GM12891 (cell line): ENCODE measurements around the gene MAG. TPM values are rescaled to one million over a fixed set of nuclear protein-coding genes. Genes with fewer than 3 reads are reported as not detected.

Experiments used
- DNase-seq: peaks from one replicate; pipeline ENCODE4 v3.0.0; 2011; ENCODE audit warnings: low spot score; ENCODE audit not compliant: insufficient read length
- FAIRE-seq: peaks from 2 replicates; lab custom pipeline; 2011; peaks lifted over from hg19 to GRCh38; lab: Jason Lieb, UNC
- PAX5 ChIP-seq: IDR thresholded peaks from 2 replicates; pipeline ENCODE4 v1.6.1; 2011; ENCODE audit warnings: low read length, moderate library complexity, mild to moderate bottlenecking; ENCODE audit not compliant: insufficient read depth, severe bottlenecking
- POLR2A ChIP-seq: IDR thresholded peaks from 2 replicates; pipeline ENCODE4 v1.6.1; 2011; ENCODE audit warnings: low read depth, low read length, control low read depth
- POLR2AphosphoS5 ChIP-seq: IDR thresholded peaks from 2 replicates; pipeline ENCODE4 v1.6.1; 2011; ENCODE audit warnings: low read depth, low read length, control low read depth
- POU2F2 ChIP-seq: IDR thresholded peaks from 2 replicates; pipeline ENCODE4 v1.6.1; 2011; ENCODE audit warnings: low read depth, mild to moderate bottlenecking, control low read depth, low read length, moderate library complexity
- SPI1 ChIP-seq: IDR thresholded peaks from 2 replicates; pipeline ENCODE4 v1.6.1; 2011; ENCODE audit warnings: low read depth, low read length, control low read depth
- TAF1 ChIP-seq: IDR thresholded peaks from 2 replicates; pipeline ENCODE4 v1.6.1; 2011; ENCODE audit warnings: low read depth, low read length, control low read depth
- polyA plus RNA-seq: library from polyadenylated mRNA; unstranded; fragments of >200 nt; gene quantifications from one replicate; pipeline ENCODE4 v1.2.1, GENCODE V29; 2012; ENCODE audit warnings: low read depth, missing spikeins, inconsistent platforms; ENCODE audit not compliant: missing spikeins

MAG gene
- polyA plus RNA-seq = 0.21 TPM

- FAIRE-seq (no peak), DNase-seq (no peak)
- TF ChIP-seq POU2F2 = no peak
- no peak for TF ChIP-seq POLR2AphosphoS5
- no peak for TF ChIP-seq SPI1
- TF ChIP-seq TAF1 = no peak
- TF ChIP-seq POLR2A = no peak
Observed at GRCh38 chr19:35291916-35292315, at the start of gene MAG. MAG (plus strand) TSS chr19:35292161; CDS start chr19:35295409, 3,248 bp downstream.

GRCh38 chr19:35246466-35247092 lies 45.4 kb upstream of the MAG start:
- FAIRE-seq (no peak), DNase-seq (no peak)
- TF ChIP-seq SPI1 (no peak), POU2F2 (no peak), POLR2AphosphoS5 (no peak), POLR2A (no peak), PAX5 (no peak), TAF1 (no peak)

GRCh38 chr19:35247526-35248309 lies 44.2 kb upstream of the MAG start:
- TF ChIP-seq POU2F2 (0 out of 2 replicates have a peak, but pooled peaks have one; percentile 18), TAF1 (no peak), POLR2AphosphoS5 (no peak), POLR2A (0 out of 2 replicates have a peak, but pooled peaks have one; percentile 8), SPI1 (no peak), PAX5 (no peak)
- peak; percentile 96 for FAIRE-seq
- peak; percentile 53 for DNase-seq

- peak; percentile 86 for FAIRE-seq
- peak; percentile 94 for DNase-seq
Observed at GRCh38 chr19:35248310-35249145, 43.4 kb upstream of the MAG start, which contains the start of gene LSR. LSR (plus strand) TSS chr19:35249002; CDS start chr19:35249023, 21 bp downstream.

GRCh38 chr19:35249146-35249847 lies 42.7 kb upstream of the MAG start:
- FAIRE-seq = no peak
- DNase-seq = no peak
- TF ChIP-seq SPI1 (peak; percentile 83), POLR2AphosphoS5 (no peak)

More at GRCh38 chr19:35248310-35249145, 43.4 kb upstream of the MAG start, which contains the start of gene LSR:
- 0 out of 2 replicates have a peak, but pooled peaks have one; percentile 35 for TF ChIP-seq POU2F2
- no peak for TF ChIP-seq POLR2AphosphoS5
- TF ChIP-seq POLR2A = peak; percentile 81
- peak; percentile 44; the same call in 1 of the 2 replicates for TF ChIP-seq TAF1
- TF ChIP-seq SPI1 = peak; percentile 36; the same call in 1 of the 2 replicates
- TF ChIP-seq PAX5 = no peak

GRCh38 chr19:35249848-35250711 lies 41.9 kb upstream of the MAG start:
- DNase-seq (no peak), FAIRE-seq (no peak)
- TF ChIP-seq PAX5 (no peak), POLR2A (no peak), TAF1 (no peak), SPI1 (no peak), POU2F2 (no peak), POLR2AphosphoS5 (no peak)

- DNase-seq = no peak
- no peak for TF ChIP-seq POU2F2
- no peak for TF ChIP-seq SPI1
- no peak for TF ChIP-seq POLR2A
- TF ChIP-seq PAX5 = no peak
- TF ChIP-seq POLR2AphosphoS5 = no peak
- no peak for TF ChIP-seq TAF1
- no peak for FAIRE-seq
Observed at GRCh38 chr19:35251456-35251855, 40.5 kb upstream of the MAG start.

- TF ChIP-seq TAF1 (no peak), PAX5 (no peak), POU2F2 (no peak), POLR2AphosphoS5 (no peak), POLR2A (no peak), SPI1 (no peak)
- DNase-seq = no peak
- FAIRE-seq = no peak
Observed at GRCh38 chr19:35253316-35254286, 38.4 kb upstream of the MAG start.
